Stimulated activated CD4-positive, alpha-beta T cell treated with anti-CD3 and anti-CD28 coated beads, Interleukin-1b, Interleukin-23, amount 100 ng/mL, for 48 hours (primary cell): ENCODE measurements around the gene ATP6V1D.
"Not testable (repeated sequence)": the region's sequence is repeated elsewhere in the genome, so short reads cannot be mapped to it uniquely, and the experiment has no call there.

Experiments
- DNase-seq: peaks from one replicate; pipeline ENCODE4 v3.0.0-alpha.2; 2020

ATP6V1D gene

GRCh38 chr14:67365476-67365875 is 5.9 kb upstream of the ATP6V1D start:
- no peak for DNase-seq

- DNase-seq = no peak
Observed at GRCh38 chr14:67360470-67361206, 1.0 kb upstream of the ATP6V1D start.

DNA sequence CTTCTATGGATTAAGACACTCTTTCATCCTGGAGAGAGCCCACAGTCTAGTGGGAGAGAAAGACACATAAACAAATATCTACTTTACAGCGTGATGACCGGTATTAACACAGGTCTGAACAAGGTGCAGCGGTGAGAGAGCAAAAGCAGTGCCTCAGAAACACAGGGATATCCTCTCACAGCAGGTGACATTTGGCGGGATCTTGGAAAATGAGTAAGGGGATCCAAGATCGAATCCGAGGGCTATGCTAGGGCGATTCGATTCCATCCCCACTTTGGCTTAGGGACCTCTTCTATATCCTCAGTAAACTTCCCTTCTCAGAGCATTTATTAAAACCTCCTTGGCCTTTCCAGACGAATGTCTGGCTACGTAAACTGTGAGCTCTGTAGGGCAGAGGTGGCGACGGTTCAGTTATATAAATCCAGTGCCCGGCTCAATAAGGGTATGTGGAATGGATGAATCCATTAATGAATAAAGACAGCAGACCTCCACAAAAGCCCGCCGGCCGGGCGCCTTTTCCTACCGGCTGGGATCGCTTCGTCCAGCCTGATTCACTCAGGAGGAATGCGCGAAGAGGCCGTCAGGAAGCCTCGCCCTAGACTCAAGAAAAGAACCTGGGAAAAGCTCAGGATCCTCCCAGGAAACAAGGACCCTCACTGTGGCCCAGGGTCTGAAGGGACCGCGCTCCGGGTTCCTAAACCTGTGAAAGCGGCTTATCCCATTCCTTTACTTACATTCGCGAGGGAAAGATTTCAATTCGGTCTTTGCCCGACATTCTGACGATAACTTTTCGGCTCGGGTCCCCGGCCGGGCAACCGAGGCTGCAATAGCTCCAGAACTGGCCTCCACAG is 455 bp downstream of the ATP6V1D start:
- DNase-seq = no peak

DNA sequence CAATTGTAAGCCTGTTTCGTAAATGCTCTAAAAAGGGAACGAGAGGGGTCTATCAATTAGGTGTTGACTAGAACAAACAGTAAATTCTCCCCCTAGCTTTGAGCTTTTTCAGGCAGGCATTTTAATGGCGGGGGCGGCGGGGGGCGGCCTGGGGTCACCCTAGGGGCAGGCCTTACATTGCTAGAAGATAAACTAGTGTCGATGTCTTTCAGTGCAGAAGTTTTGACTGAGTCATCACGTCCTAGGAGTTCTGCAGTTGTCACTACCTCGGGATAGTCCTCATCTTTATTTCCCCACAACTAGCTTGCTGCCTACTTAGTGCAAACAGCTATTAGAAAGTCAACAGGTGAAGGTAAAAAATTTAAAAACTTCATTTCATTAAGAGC is 1.6 kb downstream of the ATP6V1D start:
- no peak for DNase-seq

DNA sequence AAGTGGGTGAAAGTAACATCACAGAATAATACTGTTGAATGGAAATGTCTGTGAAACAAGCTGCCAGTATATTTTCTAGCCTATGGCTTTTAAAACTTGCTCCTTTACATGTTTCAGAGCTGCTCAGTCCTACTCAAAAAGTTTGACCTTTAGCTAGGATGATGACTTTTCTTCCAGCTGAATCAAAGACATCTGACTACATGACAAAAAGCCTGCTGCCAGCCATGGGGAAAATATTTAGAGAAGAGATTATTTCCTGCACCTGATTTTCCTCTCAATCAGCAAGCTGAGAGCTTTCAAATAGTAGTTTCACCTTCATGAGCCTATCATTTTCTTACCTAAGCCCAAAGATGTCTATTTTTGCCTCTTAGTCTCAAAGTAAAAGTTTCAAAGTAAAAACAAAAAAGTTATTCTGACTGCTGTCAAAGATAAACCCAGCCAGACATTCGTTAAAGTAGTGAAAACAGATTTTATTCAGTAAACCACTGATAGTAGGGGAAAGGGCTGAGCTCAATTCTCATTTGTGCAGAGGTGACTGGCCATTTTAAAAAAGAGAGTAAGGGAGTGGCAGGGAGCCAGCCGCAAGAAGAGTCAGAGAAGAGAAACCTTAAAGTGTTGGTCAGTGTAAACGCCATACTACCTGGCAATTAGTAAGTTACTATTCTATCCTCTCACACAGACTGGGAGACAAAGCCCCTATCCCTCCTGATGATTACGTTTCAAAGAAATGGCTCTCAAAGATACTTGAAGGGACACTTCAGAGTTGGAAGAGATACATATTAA is 2.2 kb downstream of the ATP6V1D start:
- DNase-seq = no peak

DNA sequence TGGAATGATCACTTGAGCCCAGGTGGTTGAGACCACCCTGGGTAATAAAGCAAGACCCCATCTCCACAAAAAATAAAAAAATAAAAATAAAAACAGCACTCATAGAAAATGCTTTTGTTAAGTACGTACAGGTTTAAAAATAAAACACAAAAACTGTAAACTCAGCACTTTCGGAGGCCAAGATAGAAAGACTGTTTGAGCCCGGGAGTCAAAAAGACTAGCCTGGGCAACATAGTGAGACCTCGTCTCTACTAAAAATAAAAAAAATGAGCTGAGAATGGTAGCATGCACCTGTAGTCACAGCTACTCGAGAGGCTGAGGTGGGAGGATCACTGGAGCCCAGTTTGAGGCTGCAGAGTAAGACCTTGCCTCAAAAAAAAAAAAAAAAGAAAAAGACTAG is 7.5 kb downstream of the ATP6V1D start:
- no peak for DNase-seq

DNA sequence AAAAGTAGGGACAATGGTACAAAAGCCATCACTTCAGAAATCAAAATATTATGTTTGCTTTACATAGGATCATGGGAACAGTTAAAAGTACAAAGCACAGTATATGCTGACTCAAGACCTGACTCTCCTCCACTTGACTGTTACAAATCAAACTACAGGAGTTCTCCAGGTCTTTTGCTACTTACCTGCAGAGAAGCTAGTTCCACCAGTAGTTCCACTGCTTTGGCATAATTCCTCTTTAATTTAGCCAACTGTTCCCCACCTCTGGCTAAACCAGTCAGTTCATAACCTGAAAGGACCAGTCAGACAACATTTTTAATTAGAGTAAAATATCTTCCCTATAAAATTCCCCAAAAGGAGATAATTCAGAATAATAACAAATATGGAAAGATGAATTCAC is 14.0 kb downstream of the ATP6V1D start:
- no peak for DNase-seq

GRCh38 chr14:67343601-67344230 is 15.9 kb downstream of the ATP6V1D start:
- DNase-seq = no peak

DNA sequence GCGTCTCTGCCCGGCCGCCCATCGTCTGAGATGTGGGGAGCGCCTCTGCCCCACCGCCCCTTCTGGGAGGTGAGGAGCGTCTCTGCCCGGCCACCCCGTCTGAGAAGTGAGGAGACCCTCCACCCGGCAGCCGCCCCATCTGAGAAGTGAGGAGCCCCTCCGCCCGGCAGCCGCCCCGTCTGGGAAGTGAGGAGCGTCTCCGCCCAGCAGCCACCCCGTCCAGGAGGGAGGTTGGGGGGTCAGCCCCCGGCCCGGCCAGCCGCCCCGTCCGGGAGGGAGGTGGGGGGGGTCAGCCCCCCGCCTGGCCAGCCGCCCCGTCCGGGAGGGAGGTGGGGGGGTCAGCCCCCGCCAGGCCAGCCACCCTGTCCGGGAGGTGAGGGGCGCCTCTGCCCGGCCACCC is 18.4 kb downstream of the ATP6V1D start:
- not testable (repeated sequence) for DNase-seq

DNA sequence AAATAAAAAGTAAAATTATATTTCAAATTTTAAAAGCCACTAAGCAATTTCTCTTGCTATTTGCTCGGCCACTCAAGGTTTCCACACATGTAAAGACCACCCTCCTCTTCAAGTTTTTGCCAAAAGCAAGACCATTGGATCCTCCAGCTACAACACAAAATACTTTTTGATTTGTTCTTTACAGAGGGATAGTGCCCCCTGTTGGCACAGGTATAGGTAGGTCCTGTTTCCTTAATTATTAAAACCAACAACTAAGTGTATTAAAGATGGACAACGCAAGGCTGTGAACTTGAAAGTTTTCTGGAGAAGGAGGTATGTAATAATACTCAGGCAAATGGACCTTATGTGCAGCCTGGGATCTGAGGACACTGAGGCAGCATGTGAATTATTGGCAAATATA is 23.8 kb downstream of the ATP6V1D start:
- DNase-seq = no peak

- DNase-seq = no peak
Observed at GRCh38 chr14:67332468-67332867, 27.1 kb downstream of the ATP6V1D start.

DNA sequence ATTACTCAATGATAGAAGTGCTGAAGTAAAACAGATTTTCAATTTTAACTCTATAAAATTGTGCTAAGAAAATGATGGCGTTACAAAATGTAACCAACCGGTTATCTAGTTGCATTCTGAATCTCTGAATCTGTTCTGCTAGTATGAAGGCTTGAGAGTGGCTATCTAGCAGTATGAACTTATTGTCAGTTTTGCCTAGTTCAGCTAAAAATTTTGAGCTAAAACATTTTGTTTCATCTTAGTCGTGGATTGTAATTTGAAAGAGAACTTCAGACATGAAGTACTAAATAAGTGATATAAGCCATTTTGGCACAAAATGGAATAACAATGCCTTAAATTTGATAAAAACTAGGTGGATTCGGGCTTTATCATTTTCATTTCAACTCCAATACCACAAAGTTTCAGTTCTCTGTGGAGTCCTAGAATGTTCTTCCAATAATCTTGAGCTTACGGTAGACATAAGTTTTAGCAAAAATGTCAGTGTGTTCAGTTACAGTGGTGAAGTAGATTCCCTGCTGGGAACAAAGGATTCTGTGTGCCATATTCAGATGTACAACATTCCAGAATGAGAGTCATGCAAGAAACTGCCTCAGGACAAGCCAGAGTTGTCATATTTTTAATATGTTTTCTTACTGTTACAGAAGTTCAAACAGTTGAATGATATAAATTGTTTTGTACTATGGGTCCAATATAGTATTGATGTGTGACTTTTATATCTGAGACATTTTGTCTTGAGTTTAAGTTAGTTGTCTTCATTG is 28.1 kb downstream of the ATP6V1D start:
- no peak for DNase-seq

DNA sequence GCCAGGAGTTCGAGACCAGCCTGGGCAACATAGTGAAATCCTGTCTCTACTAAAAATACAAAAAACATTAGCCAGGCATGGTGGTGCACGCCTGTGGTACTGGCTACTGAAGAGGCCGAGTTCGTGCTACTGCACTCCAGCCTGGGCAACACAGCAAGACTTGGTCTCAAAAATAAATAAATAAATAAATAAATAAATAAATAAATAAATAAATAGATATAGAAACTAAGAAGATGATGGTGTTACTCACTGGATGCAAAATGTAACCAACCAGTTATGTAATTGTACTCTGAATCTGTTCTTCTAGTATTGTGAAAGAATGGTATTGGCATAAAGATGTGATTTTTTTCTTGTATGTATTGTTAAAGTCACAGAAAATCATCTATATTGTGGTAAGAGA is 29.9 kb downstream of the ATP6V1D start:
- DNase-seq = not testable (repeated sequence)

DNA sequence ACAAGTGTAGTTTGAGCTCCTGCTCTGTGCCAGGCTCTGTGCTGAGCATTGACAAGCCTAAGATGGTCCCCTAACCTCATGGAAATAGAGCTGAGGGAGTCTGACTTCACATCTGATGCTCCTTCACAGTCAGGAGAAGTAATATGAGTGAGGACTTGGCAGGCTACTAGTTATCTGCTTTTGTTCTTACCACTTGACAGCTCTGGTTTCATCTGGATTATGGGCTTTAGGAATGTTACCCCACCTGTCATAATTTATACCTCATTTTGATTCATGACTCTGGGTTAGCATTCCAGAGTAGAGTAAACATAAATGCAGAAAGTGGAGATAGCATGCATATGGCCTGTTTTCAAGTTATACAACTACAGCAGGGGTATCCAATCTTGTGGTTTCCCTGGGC is 40.5 kb downstream of the ATP6V1D start:
- no peak for DNase-seq

DNA sequence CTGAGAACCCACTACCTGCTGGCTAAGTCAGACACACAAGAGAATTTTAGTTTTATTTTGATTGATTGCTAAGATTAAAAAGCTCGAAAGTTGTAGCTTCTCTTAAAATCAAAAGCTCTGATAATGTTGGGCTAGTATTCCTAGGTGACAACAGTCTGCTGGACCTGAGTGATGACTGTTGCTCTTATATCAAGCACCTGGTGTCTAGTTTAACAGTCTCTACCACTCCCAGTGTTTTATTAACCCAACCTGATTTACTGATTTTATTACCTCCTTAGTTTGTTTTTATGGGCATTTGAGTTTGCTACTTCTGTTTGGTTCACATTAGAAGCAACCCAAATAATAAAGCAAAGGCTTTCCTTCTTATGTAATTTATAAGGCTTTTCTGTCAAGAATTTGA is 41.8 kb downstream of the ATP6V1D start:
- DNase-seq = no peak

DNA sequence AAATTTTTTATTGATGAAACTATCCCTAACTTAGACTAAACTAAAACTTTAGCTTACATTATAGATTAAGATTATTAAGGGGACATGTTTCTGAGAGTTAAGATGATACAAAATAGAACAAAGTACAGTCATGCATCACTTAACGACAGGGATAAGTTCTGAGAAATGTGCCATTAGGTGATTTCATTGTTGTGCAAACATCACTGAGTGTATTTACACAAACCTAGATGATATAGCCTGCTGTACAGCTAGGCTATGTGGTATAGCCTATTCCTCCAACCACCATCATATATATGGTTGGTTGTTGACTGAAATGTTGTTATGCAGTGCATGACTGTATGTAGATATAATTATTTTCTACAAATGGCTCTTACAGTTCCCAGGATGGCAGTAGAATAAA is 46.5 kb downstream of the ATP6V1D start:
- no peak for DNase-seq

GRCh38 chr14:67311868-67312267 is 47.7 kb downstream of the ATP6V1D start:
- no peak for DNase-seq
